Muscle of back (tissue), 11 donors: Measurements from ENCODE around the gene SUGCT. TPM values are rescaled to one million over a fixed set of nuclear protein-coding genes. Genes with fewer than 3 reads are reported as not detected.
A peak's percentile ranks its signal among the peaks of the same experiment; 100 is the strongest.

Source experiments
- DNase-seq, 3 donors: peaks; one replicate each; pipeline versions ENCODE4 v3.0.0 to v3.0.0-alpha.2; 2013
- polyA plus RNA-seq, 10 donors: library from polyadenylated mRNA; unstranded; fragments of 120-200 nt; gene quantifications; one replicate each; pipeline ENCODE4 v1.2.1, GENCODE V29; 2013; ENCODE audit not compliant: insufficient read length in 10 of 10

The SUGCT gene
- polyA plus RNA-seq, 10 donors, result 2.1 to 3.8 (median 3.1) TPM

GRCh38 chr7:40468891-40469864 is 334.4 kb downstream of the SUGCT start:
- DNase-seq, result peak; percentile 47 to 78 (median 73)

GRCh38 chr7:40470091-40470592 is 335.3 kb downstream of the SUGCT start:
- DNase-seq, result peak; percentile 27 to 64 (median 39)

- peak in 1 of 3 donors; percentile 28 for DNase-seq
Observed at GRCh38 chr7:40470817-40471216, 336.0 kb downstream of the SUGCT start.

GRCh38 chr7:40471891-40472290 is 337.1 kb downstream of the SUGCT start:
- DNase-seq, result no peak

GRCh38 chr7:40474790-40475680 is 340.2 kb downstream of the SUGCT start:
- DNase-seq, result no peak

- DNase-seq, result no peak
Observed at GRCh38 chr7:40475681-40475982, 340.8 kb downstream of the SUGCT start.

- DNase-seq, result no peak
Observed at GRCh38 chr7:40477094-40477493, 342.3 kb downstream of the SUGCT start.

- no peak for DNase-seq
Observed at GRCh38 chr7:40482845-40483244, 348.0 kb downstream of the SUGCT start.

GRCh38 chr7:40483630-40484029 is 348.8 kb downstream of the SUGCT start:
- no peak for DNase-seq

GRCh38 chr7:40489844-40490602 is 355.2 kb downstream of the SUGCT start:
- DNase-seq, result no peak

- DNase-seq, result peak in 2 of 3 donors; percentile 18 to 42
Observed at GRCh38 chr7:40490603-40490924, 355.8 kb downstream of the SUGCT start.

- peak in 1 of 3 donors; percentile 39 for DNase-seq
Observed at GRCh38 chr7:40492946-40493345, 358.1 kb downstream of the SUGCT start.

GRCh38 chr7:40493609-40494051 is 358.8 kb downstream of the SUGCT start:
- DNase-seq, result peak in 2 of 3 donors; percentile 68 to 76

- peak in 2 of 3 donors; percentile 66 to 72 for DNase-seq
Observed at GRCh38 chr7:40498924-40499510, 364.2 kb downstream of the SUGCT start.

- DNase-seq, result peak in 2 of 3 donors; percentile 22 to 51
Observed at GRCh38 chr7:40499718-40500117, 364.9 kb downstream of the SUGCT start.

- DNase-seq, result peak in 2 of 3 donors; percentile 35 to 56
Observed at GRCh38 chr7:40500219-40500618, 365.4 kb downstream of the SUGCT start.

GRCh38 chr7:40502359-40502758 is 367.6 kb downstream of the SUGCT start:
- no peak for DNase-seq

GRCh38 chr7:40506158-40506557 is 371.4 kb downstream of the SUGCT start:
- DNase-seq, result no peak

GRCh38 chr7:40507166-40507565 is 372.4 kb downstream of the SUGCT start:
- no peak for DNase-seq

GRCh38 chr7:40509287-40509996 is 374.6 kb downstream of the SUGCT start:
- peak in 1 of 3 donors; percentile 20 for DNase-seq
